Astrocyte of the spinal cord (primary cell): ENCODE data around the gene GPSM1.

Experiments
- DNase-seq: peaks from one replicate; pipeline ENCODE4 v3.0.0; 2011; ENCODE audit warnings: low read depth, low spot score
- H3K4me3 ChIP-seq: 2 replicates; pipeline ENCODE4 v1.5.1; 2011; ENCODE audit warnings: low read depth, mild to moderate bottlenecking, low read length, moderate library complexity
- CTCF ChIP-seq: IDR thresholded peaks from 2 replicates; pipeline ENCODE4 v1.5.1; 2012; ENCODE audit warnings: low read depth, mild to moderate bottlenecking, low read length, inconsistent platforms
- in situ Hi-C: cut with HindIII; loops from 2 replicates; pipeline ENCODE4 v1.10.0; 2017; ENCODE audit warnings: low sequenced_read_pairs

The GPSM1 gene

GRCh38 chr9:136327304-136327974 is at the start of gene GPSM1:
GPSM1 (plus strand) TSS chr9:136327539; CDS start chr9:136327696, 157 bp downstream.
- DNase-seq, result peak; percentile 55
- in situ Hi-C loops, result no loop called here
- H3K4me3 ChIP-seq, result peak within 1 kb of the TSS; percentile 74
- TF ChIP-seq CTCF, result no peak

GRCh38 chr9:136277746-136278145 is 49.6 kb upstream of the GPSM1 start:
- in situ Hi-C loops, result no loop called here
- no peak overlapping the region for H3K4me3 ChIP-seq
- TF ChIP-seq CTCF, result no peak

GRCh38 chr9:136278221-136278620 is 49.1 kb upstream of the GPSM1 start:
- no peak overlapping the region for H3K4me3 ChIP-seq
- TF ChIP-seq CTCF, result no peak
- in situ Hi-C loops, result no loop called here
- DNase-seq, result no peak

More at GRCh38 chr9:136277746-136278145, 49.6 kb upstream of the GPSM1 start:
- no peak for DNase-seq

GRCh38 chr9:136278894-136279293 is 48.4 kb upstream of the GPSM1 start:
- no peak overlapping the region for H3K4me3 ChIP-seq
- DNase-seq, result no peak
- in situ Hi-C loops, result no loop called here
- TF ChIP-seq CTCF, result no peak

- no peak for DNase-seq
- TF ChIP-seq CTCF, result no peak
- H3K4me3 ChIP-seq, result no peak overlapping the region
- in situ Hi-C loops, result no loop called here
Observed at GRCh38 chr9:136279471-136279870, 47.9 kb upstream of the GPSM1 start.

- no peak overlapping the region for H3K4me3 ChIP-seq
- TF ChIP-seq CTCF, result no peak
- in situ Hi-C loops, result no loop called here
- DNase-seq, result no peak
Observed at GRCh38 chr9:136280535-136281315, 46.6 kb upstream of the GPSM1 start.
